K562 (cell line): ENCODE data around the gene UBR3. TPM values are rescaled to one million over a fixed set of nuclear protein-coding genes. Genes with fewer than 3 reads are reported as not detected.

Source experiments
- BRD9 ChIP-seq: fragments of 450-650 bp; IDR thresholded peaks from 2 replicates; pipeline ENCODE4 v1.6.1; 2018; ENCODE audit warnings: low read depth; ENCODE audit not compliant: partially characterized antibody
- C11orf30 ChIP-seq: fragments of 450-650 bp; IDR thresholded peaks from 2 replicates; pipeline ENCODE4 v1.6.1; 2016; ENCODE audit warnings: low read depth, mild to moderate bottlenecking
- ESRRA ChIP-seq: fragments of 450-650 bp; IDR thresholded peaks from 2 replicates; pipeline ENCODE4 v1.6.1; 2014; ENCODE audit warnings: low read depth, mild to moderate bottlenecking, moderate library complexity, borderline replicate concordance
- FOXJ2 ChIP-seq: fragments of 200-800 bp; sonication (Bioruptor generic); IDR thresholded peaks from 2 replicates; pipeline ENCODE4 v1.6.1; 2016; ENCODE audit warnings: missing genetic modification characterization, missing compliant biosample characterization
- FOXK2 ChIP-seq, 2 experiments: fragments of 450-650 bp; IDR thresholded peaks in 1 of 2; conservative IDR thresholded peaks in 1 of 2; 2 replicates each; pipeline ENCODE4 v1.6.1; 2016; ENCODE audit warnings: low read depth in 2 of 2, mild to moderate bottlenecking in 1 of 2
- HOXB6 ChIP-seq: fragments of 250-450 bp; sonication (Bioruptor Pico); IDR thresholded peaks from 2 replicates; pipeline ENCODE4 v1.5.1; 2022; ENCODE audit warnings: mild to moderate bottlenecking, borderline replicate concordance
- ILF3 ChIP-seq: fragments of 450-650 bp; IDR thresholded peaks from 2 replicates; pipeline ENCODE4 v1.6.1; 2018; ENCODE audit warnings: antibody characterized with exemption, mild to moderate bottlenecking, moderate library complexity, borderline replicate concordance
- JUNB ChIP-seq: fragments of 450-650 bp; formaldehyde crosslinking; conservative IDR thresholded peaks from 2 replicates; pipeline ENCODE4 v1.4.0; 2020; ENCODE audit warnings: mild to moderate bottlenecking
- MAFF ChIP-seq: IDR thresholded peaks from 2 replicates; pipeline ENCODE4 v1.6.1; 2012; ENCODE audit warnings: low read length, improper control_type of control experiment
- MAFK ChIP-seq: IDR thresholded peaks from 2 replicates; pipeline ENCODE4 v1.6.1; 2011; ENCODE audit warnings: low read length, improper control_type of control experiment
- MIER1 ChIP-seq: fragments of 450-650 bp; IDR thresholded peaks from 2 replicates; pipeline ENCODE4 v1.6.1; 2016; ENCODE audit warnings: antibody characterized with exemption, mild to moderate bottlenecking, low read depth
- NFIC ChIP-seq: fragments of 450-650 bp; IDR thresholded peaks from 2 replicates; pipeline ENCODE4 v1.6.1; 2017; ENCODE audit warnings: mild to moderate bottlenecking, inconsistent platforms
- NR4A1 ChIP-seq, 2 experiments: fragments of 250-450 bp in 1 of 2; fragments of 450-650 bp in 1 of 2; sonication (Bioruptor Pico) in 1 of 2; IDR thresholded peaks; 2 replicates each; pipeline versions ENCODE4 v1.4.0 to v1.6.1; 2016 to 2020; ENCODE audit warnings: mild to moderate bottlenecking in 2 of 2, missing compliant biosample characterization in 1 of 2, missing genetic modification characterization in 1 of 2, moderate library complexity in 1 of 2
- RBM17 ChIP-seq: fragments of 200-400 bp; formaldehyde crosslinking; IDR thresholded peaks from 2 replicates; pipeline ENCODE4 v1.6.1; 2017; ENCODE audit warnings: low read depth, mild to moderate bottlenecking, low read length, borderline replicate concordance
- RNF2 ChIP-seq: sonication (generic); IDR thresholded peaks from 2 replicates; pipeline ENCODE4 v1.6.1; 2016
- SIN3A ChIP-seq, 2 experiments: fragments of 150-350 bp in 1 of 2; IDR thresholded peaks; 2 replicates each; pipeline ENCODE4 v1.6.1; 2011 to 2016; ENCODE audit warnings: borderline replicate concordance in 2 of 2, low read depth in 2 of 2, low read length in 2 of 2, mild to moderate bottlenecking in 2 of 2, moderate library complexity in 2 of 2; ENCODE audit not compliant: control insufficient read depth in 1 of 2
- SMARCE1 ChIP-seq: fragments of 450-650 bp; IDR thresholded peaks from 2 replicates; pipeline ENCODE4 v1.7.1; 2016; ENCODE audit warnings: mild to moderate bottlenecking
- TRIM28 ChIP-seq: fragments of 450-650 bp; IDR thresholded peaks from 2 replicates; pipeline ENCODE4 v1.6.1; 2017
- ZBTB8A ChIP-seq: fragments of 450-650 bp; IDR thresholded peaks from 2 replicates; pipeline ENCODE4 v1.6.1; 2018; ENCODE audit warnings: mild to moderate bottlenecking, moderate library complexity; ENCODE audit not compliant: partially characterized antibody
- ZC3H4 ChIP-seq: sonication (generic); formaldehyde crosslinking; IDR thresholded peaks from 2 replicates; pipeline ENCODE4 v1.9.0; 2021; ENCODE audit warnings: missing genetic modification reagents, borderline replicate concordance
- ZNF41 ChIP-seq: fragments of 250-450 bp; sonication (Bioruptor Pico); conservative IDR thresholded peaks from 2 replicates; pipeline ENCODE4 v1.4.0; 2020; ENCODE audit warnings: mild to moderate bottlenecking
- ZNF445 ChIP-seq: fragments of 250-450 bp; sonication (Bioruptor Pico); IDR thresholded peaks from 2 replicates; pipeline ENCODE4 v1.4.0; 2020; ENCODE audit warnings: low read depth, mild to moderate bottlenecking, moderate library complexity
- ZNF778 ChIP-seq: fragments of 450-650 bp; formaldehyde crosslinking; IDR thresholded peaks from 2 replicates; pipeline ENCODE4 v1.4.0; 2020; ENCODE audit warnings: mild to moderate bottlenecking, moderate library complexity
- ZSCAN32 ChIP-seq: fragments of 450-650 bp; formaldehyde crosslinking; IDR thresholded peaks from 2 replicates; pipeline ENCODE4 v1.4.0; 2020; ENCODE audit warnings: mild to moderate bottlenecking, moderate library complexity
- polyA plus RNA-seq, 8 experiments: library from polyadenylated mRNA; depleted of rRNA in 4 of 8; stranded (reverse) in 5 of 8; unstranded in 3 of 8; fragments of >200 nt; fragmentation: Nextera tagmentation in 2 of 8; fragmentation: Illumina TruSeq in 1 of 8; extraction: Ambion mirVana in 2 of 8; extraction: Trizol in 1 of 8; gene quantifications; 2 replicates each; pipeline versions ENCODE4 v1.2.1 to v1.2.3, GENCODE V29; 2011 to 2014; ENCODE audit warnings: inconsistent platforms in 1 of 8, missing spikeins in 1 of 8
- total RNA-seq, 7 experiments: library from RNA; depleted of rRNA in 6 of 7; stranded (reverse); fragments of >200 nt in 6 of 7; fragmentation: Illumina TruSeq in 2 of 7; extraction: Trizol in 2 of 7; gene quantifications; 2 replicates each; pipeline versions ENCODE4 v1.2.1 to v1.2.3, GENCODE V29; 2011 to 2021; ENCODE audit warnings: low replicate concordance in 1 of 7
- TF ChIP-seq, protein P1 (sequence below), 2 experiments: IDR thresholded peaks; 2 replicates each; pipeline ENCODE4 v1.6.1; 2012; ENCODE audit warnings: improper control_type of control experiment in 2 of 2, low read depth in 2 of 2, low read length in 2 of 2, borderline replicate concordance in 1 of 2
- TF ChIP-seq, protein P2 (sequence below): fragments of 250-450 bp; sonication (Bioruptor Pico); IDR thresholded peaks from 2 replicates; pipeline ENCODE4 v1.4.0; 2020

UBR3 gene
- total and polyA plus RNA-seq, 9 of the 15 experiments (the other 6 are each of a cell fraction or from before 2014, with no cell fraction given) = 14.4 to 63.5 (median 40.4) TPM

DNA sequence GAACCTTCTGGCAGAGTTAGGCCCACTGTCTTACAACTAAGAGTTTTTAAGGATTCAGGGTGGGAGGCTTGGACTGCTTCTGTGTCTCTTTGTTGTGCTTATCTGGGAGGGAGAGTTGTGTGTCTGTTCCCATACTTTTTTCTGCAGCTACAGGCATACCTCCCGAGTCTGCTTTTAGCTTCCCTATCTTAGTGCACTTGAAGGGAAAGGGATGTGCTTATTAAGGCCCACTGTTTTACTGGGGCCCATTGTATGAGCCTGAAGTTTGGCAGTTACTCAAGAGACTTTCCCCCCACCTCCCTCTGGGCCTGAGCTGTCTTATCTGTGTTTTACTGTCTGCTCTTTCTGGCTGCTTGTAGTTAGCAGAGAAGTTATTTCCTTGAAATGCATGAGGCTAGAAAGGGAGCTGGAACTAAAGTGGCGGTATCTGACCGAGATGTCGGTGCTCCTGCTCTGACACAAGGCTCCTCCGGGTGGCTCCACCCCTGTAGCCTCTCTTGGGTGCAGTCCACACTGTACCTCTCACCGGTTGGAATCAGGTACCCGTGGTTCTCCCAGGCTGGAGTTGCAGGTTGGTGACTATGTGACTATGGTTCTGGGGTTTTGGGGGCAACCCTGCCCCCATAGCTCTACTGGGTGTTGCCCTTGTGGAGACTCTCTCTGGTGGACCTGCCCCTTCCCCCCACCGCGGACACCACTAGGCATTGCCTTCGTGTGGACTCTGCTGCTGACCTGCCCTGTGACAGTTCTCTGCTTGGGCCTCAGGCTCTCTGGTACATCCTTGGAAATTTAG is 12.9 kb downstream of the UBR3 start (continued):
- TF ChIP-seq ZSCAN32 (CRISPR knock-in tag) = 0 out of 2 replicates have a peak, but pooled peaks have one; percentile 10
- peak; percentile 79 for TF ChIP-seq SMARCE1
- TF ChIP-seq MAFK = 0 out of 2 replicates have a peak, but pooled peaks have one; percentile 10
- no peak for TF ChIP-seq MAFF
- TF ChIP-seq TRIM28 = no peak; the same call in 1 of the 2 replicates
- no peak for TF ChIP-seq ZNF445 (CRISPR knock-in tag)
- TF ChIP-seq ZBTB8A = no peak
- TF ChIP-seq ESRRA = no peak
- TF ChIP-seq SIN3A (IDR thresholded peaks at IDR 0.05; ENCODE audit: borderline replicate concordance in 2 of 2, control insufficient read depth in 1 of 2, low read depth in 2 of 2, low read length in 2 of 2) = peak; percentile 1 to 63; a peak in 1 of 4 replicates
- TF ChIP-seq C11orf30 = no peak
- TF ChIP-seq BRD9 = peak; percentile 41
- TF ChIP-seq JUNB (CRISPR knock-in tag) = no peak
- peak; percentile 48; the same call in 1 of the 2 replicates for TF ChIP-seq RNF2
- TF ChIP-seq, protein P1, sequence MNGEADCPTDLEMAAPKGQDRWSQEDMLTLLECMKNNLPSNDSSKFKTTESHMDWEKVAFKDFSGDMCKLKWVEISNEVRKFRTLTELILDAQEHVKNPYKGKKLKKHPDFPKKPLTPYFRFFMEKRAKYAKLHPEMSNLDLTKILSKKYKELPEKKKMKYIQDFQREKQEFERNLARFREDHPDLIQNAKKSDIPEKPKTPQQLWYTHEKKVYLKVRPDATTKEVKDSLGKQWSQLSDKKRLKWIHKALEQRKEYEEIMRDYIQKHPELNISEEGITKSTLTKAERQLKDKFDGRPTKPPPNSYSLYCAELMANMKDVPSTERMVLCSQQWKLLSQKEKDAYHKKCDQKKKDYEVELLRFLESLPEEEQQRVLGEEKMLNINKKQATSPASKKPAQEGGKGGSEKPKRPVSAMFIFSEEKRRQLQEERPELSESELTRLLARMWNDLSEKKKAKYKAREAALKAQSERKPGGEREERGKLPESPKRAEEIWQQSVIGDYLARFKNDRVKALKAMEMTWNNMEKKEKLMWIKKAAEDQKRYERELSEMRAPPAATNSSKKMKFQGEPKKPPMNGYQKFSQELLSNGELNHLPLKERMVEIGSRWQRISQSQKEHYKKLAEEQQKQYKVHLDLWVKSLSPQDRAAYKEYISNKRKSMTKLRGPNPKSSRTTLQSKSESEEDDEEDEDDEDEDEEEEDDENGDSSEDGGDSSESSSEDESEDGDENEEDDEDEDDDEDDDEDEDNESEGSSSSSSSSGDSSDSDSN (IDR thresholded peaks at IDR 0.05; ENCODE audit: borderline replicate concordance in 1 of 2, low read depth in 2 of 2, low read length in 2 of 2) = peak; percentile 47 to 51; a peak in 3 of 4 replicates
- no peak for TF ChIP-seq ZNF41 (CRISPR knock-in tag)
- TF ChIP-seq NFIC = peak; percentile 83
- TF ChIP-seq FOXJ2 (tag) = no peak
- TF ChIP-seq, protein P2, sequence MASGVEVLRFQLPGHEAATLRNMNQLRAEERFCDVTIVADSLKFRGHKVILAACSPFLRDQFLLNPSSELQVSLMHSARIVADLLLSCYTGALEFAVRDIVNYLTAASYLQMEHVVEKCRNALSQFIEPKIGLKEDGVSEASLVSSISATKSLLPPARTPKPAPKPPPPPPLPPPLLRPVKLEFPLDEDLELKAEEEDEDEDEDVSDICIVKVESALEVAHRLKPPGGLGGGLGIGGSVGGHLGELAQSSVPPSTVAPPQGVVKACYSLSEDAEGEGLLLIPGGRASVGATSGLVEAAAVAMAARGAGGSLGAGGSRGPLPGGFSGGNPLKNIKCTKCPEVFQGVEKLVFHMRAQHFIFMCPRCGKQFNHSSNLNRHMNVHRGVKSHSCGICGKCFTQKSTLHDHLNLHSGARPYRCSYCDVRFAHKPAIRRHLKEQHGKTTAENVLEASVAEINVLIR (CRISPR knock-in tag) = no peak
- no peak for TF ChIP-seq ZC3H4 (CRISPR knock-in tag)
- TF ChIP-seq HOXB6 = no peak
- no peak for TF ChIP-seq MIER1
- TF ChIP-seq ZNF778 (CRISPR knock-in tag) = no peak
- no peak for TF ChIP-seq ILF3
- peak; percentile 32 to 56; a peak in 1 of 4 replicates for TF ChIP-seq FOXK2 (conservative IDR thresholded peaks at IDR 0.05 in 1 of 2, IDR thresholded peaks at IDR 0.05 in 1 of 2; ENCODE audit: low read depth in 2 of 2)
- TF ChIP-seq RBM17 = no peak
- TF ChIP-seq NR4A1 (CRISPR knock-in tag; IDR thresholded peaks at IDR 0.05) = 0 out of 2 replicates have a peak, but pooled peaks have one; percentile 16
- TF ChIP-seq NR4A1 (tag; IDR thresholded peaks at IDR 0.05) = 0 out of 2 replicates have a peak, but pooled peaks have one; percentile 24
